Type B pancreatic cell (in vitro differentiated cells): Measurements from ENCODE around the gene KCTD21. TPM values are rescaled to one million over a fixed set of nuclear protein-coding genes. Genes with fewer than 3 reads are reported as not detected.

Experiments used
- DNase-seq: peaks from one replicate; pipeline ENCODE4 v3.0.0; 2021; ENCODE audit warnings: mixed read lengths; ENCODE audit not compliant: unreplicated experiment; ENCODE audit errors: extremely low spot score
- H3K27ac Mint-ChIP-seq: 2 replicates; pipeline ENCODE4 v1.8.0; 2021; ENCODE audit warnings: mild to moderate bottlenecking, mixed read lengths
- H3K27me3 Mint-ChIP-seq: 2 replicates; pipeline ENCODE4 v1.8.0; 2021; ENCODE audit warnings: mixed read lengths
- H3K36me3 Mint-ChIP-seq: 2 replicates; pipeline ENCODE4 v1.8.0; 2021; ENCODE audit warnings: mixed read lengths
- H3K4me1 Mint-ChIP-seq: one replicate; pipeline ENCODE4 v1.8.0; 2021; ENCODE audit warnings: mixed read lengths; ENCODE audit not compliant: unreplicated experiment
- H3K4me3 Mint-ChIP-seq: 2 replicates; pipeline ENCODE4 v1.8.0; 2021; ENCODE audit warnings: mild to moderate bottlenecking, mixed read lengths
- H3K9me3 Mint-ChIP-seq: 2 replicates; pipeline ENCODE4 v1.8.0; 2021; ENCODE audit warnings: mixed read lengths
- total RNA-seq: library from RNA; stranded (reverse); gene quantifications from 2 replicates; pipeline ENCODE4 v1.2.1, GENCODE V29; 2021; ENCODE audit warnings: low replicate concordance
- TF ChIP-seq, protein P1 (sequence below): fragments of 200-600 bp; sonication (generic); conservative IDR thresholded peaks from 2 replicates; pipeline ENCODE4 v1.5.0; 2021; ENCODE audit warnings: antibody characterized with exemption, mild to moderate bottlenecking

The KCTD21 gene
- total RNA-seq, 1 donor from 2014 or later = 9.7 TPM

DNA sequence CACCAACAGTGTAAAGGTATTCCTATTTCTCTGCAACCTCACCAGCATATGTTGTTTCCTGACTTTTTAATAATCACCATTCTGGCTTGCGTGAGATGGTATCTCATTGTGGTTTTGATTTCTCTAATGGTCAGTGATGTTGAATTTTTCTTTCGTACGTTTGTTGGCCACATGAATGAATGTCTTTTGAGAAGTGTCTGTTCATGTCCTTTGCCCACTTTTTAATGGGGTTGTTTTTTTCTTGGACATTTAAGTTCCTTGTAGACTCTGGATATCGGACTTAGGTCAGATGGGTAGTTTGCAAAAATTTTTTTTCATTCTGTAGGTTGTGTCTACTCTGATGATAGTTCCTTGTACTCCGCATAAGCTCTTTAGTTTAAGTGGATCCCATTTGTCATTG, 23.1 kb upstream of the KCTD21 start:
- Mint-ChIP-seq H3K27ac (no peak overlapping the region), H3K4me3 (no peak overlapping the region), H3K9me3 (peaks cover 6% of the 10 kb centered on the region), H3K36me3 (peaks cover 33% of the 10 kb centered on the region), H3K4me1 (peaks cover 4% of the 10 kb centered on the region), H3K27me3 (no peaks in the 10 kb centered on the region)
- TF ChIP-seq, protein P1, sequence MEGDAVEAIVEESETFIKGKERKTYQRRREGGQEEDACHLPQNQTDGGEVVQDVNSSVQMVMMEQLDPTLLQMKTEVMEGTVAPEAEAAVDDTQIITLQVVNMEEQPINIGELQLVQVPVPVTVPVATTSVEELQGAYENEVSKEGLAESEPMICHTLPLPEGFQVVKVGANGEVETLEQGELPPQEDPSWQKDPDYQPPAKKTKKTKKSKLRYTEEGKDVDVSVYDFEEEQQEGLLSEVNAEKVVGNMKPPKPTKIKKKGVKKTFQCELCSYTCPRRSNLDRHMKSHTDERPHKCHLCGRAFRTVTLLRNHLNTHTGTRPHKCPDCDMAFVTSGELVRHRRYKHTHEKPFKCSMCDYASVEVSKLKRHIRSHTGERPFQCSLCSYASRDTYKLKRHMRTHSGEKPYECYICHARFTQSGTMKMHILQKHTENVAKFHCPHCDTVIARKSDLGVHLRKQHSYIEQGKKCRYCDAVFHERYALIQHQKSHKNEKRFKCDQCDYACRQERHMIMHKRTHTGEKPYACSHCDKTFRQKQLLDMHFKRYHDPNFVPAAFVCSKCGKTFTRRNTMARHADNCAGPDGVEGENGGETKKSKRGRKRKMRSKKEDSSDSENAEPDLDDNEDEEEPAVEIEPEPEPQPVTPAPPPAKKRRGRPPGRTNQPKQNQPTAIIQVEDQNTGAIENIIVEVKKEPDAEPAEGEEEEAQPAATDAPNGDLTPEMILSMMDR = no peak
- DNase-seq = no peak

DNA sequence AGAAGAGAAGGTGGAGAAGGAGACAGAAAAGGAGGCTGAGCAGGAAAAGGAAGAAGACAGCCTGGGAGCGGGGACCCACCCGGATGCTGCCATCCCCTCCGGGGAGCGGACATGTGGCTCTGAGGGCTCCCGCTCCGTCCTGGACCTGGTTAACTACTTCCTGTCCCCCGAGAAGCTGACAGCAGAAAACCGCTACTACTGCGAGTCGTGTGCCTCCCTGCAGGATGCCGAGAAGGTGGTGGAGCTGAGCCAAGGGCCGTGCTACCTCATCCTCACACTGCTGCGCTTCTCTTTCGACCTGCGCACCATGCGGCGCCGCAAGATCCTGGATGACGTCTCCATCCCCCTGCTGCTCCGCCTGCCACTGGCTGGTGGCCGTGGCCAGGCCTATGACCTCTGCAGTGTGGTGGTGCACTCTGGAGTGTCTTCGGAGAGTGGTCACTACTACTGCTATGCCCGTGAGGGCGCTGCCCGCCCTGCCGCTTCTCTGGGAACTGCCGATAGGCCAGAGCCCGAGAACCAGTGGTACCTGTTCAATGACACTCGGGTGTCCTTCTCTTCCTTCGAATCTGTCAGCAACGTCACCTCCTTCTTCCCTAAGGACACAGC, 21.7 kb upstream of the KCTD21 start:
- no peak overlapping the region for H3K27ac Mint-ChIP-seq

DNA sequence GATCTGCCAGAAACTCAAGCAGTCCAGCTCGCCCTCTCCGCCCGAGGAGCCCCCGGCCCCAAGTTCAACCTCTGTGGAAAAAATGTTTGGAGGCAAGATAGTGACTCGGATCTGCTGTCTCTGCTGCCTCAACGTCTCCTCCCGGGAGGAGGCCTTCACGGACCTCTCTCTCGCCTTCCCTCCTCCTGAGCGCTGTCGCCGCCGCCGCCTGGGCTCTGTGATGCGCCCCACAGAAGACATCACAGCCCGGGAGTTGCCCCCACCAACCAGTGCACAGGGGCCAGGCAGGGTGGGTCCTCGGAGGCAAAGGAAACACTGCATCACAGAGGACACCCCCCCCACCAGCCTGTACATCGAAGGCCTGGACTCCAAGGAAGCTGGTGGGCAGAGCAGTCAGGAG, 21.1 kb upstream of the KCTD21 start:
- TF ChIP-seq, protein P1 = no peak
- H3K36me3 Mint-ChIP-seq = peaks cover 33% of the 10 kb centered on the region
- no peak for DNase-seq
- H3K27me3 Mint-ChIP-seq = no peaks in the 10 kb centered on the region
- no peak overlapping the region for H3K4me3 Mint-ChIP-seq
- peaks cover 6% of the 10 kb centered on the region for H3K9me3 Mint-ChIP-seq
- no peak overlapping the region for H3K27ac Mint-ChIP-seq
- H3K4me1 Mint-ChIP-seq = peaks cover 4% of the 10 kb centered on the region

More for the DNA sequence above, 21.7 kb upstream of the KCTD21 start:
- no peak overlapping the region for H3K4me3 Mint-ChIP-seq
- peaks cover 4% of the 10 kb centered on the region for H3K4me1 Mint-ChIP-seq
- no peaks in the 10 kb centered on the region for H3K27me3 Mint-ChIP-seq
- DNase-seq = no peak
- TF ChIP-seq, protein P1 = no peak
- peaks cover 6% of the 10 kb centered on the region for H3K9me3 Mint-ChIP-seq
- H3K36me3 Mint-ChIP-seq = peaks cover 33% of the 10 kb centered on the region

GRCh38 chr11:78208257-78209165, 20.1 kb upstream of the KCTD21 start:
- H3K27me3 Mint-ChIP-seq = no peaks in the 10 kb centered on the region
- peaks cover 4% of the 10 kb centered on the region for H3K4me1 Mint-ChIP-seq
- H3K9me3 Mint-ChIP-seq = peaks cover 6% of the 10 kb centered on the region
- peak overlapping the region; percentile 74 for H3K27ac Mint-ChIP-seq
- peaks cover 33% of the 10 kb centered on the region for H3K36me3 Mint-ChIP-seq
- DNase-seq = no peak
- H3K4me3 Mint-ChIP-seq = peak overlapping the region; percentile 8
- TF ChIP-seq, protein P1 = no peak

DNA sequence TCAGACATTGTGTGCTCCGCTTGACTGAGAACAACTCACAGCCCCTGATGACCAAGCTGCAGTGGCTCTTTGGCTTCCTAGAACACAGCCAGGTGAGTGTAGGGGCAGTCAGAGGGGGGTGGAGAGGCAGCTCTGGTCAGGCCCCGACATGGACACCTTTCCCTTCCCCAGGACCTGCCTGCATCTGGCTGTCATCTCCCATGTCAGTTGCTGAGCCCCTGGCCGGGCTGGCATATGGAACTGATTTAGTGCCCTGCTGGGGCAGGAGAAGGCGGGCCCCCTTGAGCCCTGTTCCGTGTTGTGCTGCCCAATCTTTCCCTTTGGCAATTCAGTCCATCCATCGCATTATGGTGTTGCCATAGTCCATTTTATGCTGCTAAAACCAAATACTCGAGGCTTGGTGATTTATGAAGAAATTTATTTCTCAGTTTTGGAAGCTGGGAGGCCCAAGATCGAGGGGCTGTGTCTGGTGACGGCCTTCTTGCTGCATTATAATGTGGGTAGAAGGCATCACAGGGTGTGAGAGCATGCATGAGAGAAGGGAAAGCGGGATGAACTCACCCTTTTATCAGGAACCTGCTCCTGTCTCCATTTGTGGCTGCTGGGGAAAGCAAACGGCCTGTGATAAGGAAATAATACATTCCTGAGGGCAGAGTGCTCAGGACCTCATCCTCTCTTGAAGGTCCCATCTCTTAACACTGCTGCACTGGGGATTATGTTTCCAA, 19.3 kb upstream of the KCTD21 start:
- TF ChIP-seq, protein P1 = no peak
- Mint-ChIP-seq H3K4me1 (peaks cover 4% of the 10 kb centered on the region), H3K36me3 (peaks cover 38% of the 10 kb centered on the region), H3K27ac (no peak overlapping the region), H3K9me3 (peaks cover 6% of the 10 kb centered on the region), H3K4me3 (no peak overlapping the region), H3K27me3 (no peaks in the 10 kb centered on the region)
- DNase-seq = no peak
